ENCODE data around the gene GTF2H4. TPM values are rescaled to one million over a fixed set of nuclear protein-coding genes. Genes with fewer than 3 reads are reported as not detected.

Gene GTF2H4
- total RNA-seq, 1 donor from 2014 or later = 81.0 TPM

- DNase-seq (ENCODE audit: low spot score in 2 of 2) = no peak
- Histone ChIP-seq H3K27ac (no peak overlapping the region), H3K36me3 (no peaks in the 10 kb centered on the region), H3K4me1 (no peaks in the 10 kb centered on the region), H3K4me3 (no peak overlapping the region), H3K27me3 (no peaks in the 10 kb centered on the region), H3K9me3 (no peaks in the 10 kb centered on the region)
- TF ChIP-seq CTCF (IDR thresholded peaks at IDR 0.05) = no peak
- intact Hi-C loops (cut with DNase I) = no loop called here
Observed at GRCh38 chr6:30939473-30939872, 31.5 kb downstream of the GTF2H4 start.

- no peaks in the 10 kb centered on the region for H3K4me1 ChIP-seq
- no peak for TF ChIP-seq CTCF (IDR thresholded peaks at IDR 0.05)
- H3K27ac ChIP-seq = no peak within 1 kb of the TSS
- no peaks in the 10 kb centered on the region for H3K36me3 ChIP-seq
- H3K27me3 ChIP-seq = no peaks in the 10 kb centered on the region
- no peaks in the 10 kb centered on the region for H3K9me3 ChIP-seq
- DNase-seq (ENCODE audit: low spot score in 2 of 2) = no peak
- no peak within 1 kb of the TSS for H3K4me3 ChIP-seq
- intact Hi-C loops (cut with DNase I) = no loop called here
Observed at GRCh38 chr6:30940361-30940986, 32.5 kb downstream of the GTF2H4 start, which contains the start of gene MUCL3. Gene MUCL3 (plus strand): TSS chr6:30940973. CDS start chr6:30941000, 27 bp downstream.

GRCh38 chr6:30942338-30943060 is 34.5 kb downstream of the GTF2H4 start:
- Histone ChIP-seq H3K27me3 (no peaks in the 10 kb centered on the region), H3K4me3 (no peak overlapping the region), H3K4me1 (no peaks in the 10 kb centered on the region), H3K9me3 (no peaks in the 10 kb centered on the region), H3K27ac (no peak overlapping the region), H3K36me3 (no peaks in the 10 kb centered on the region)
- intact Hi-C loops (cut with DNase I) = no loop called here
- peak in 1 of 2 donors; percentile 67 for DNase-seq (ENCODE audit: low spot score in 2 of 2)
- peak in 1 of 3 experiments; percentile 27 for TF ChIP-seq CTCF (IDR thresholded peaks at IDR 0.05)

- Histone ChIP-seq H3K9me3 (no peaks in the 10 kb centered on the region), H3K27ac (no peak overlapping the region), H3K27me3 (no peaks in the 10 kb centered on the region), H3K4me1 (no peaks in the 10 kb centered on the region), H3K4me3 (no peak overlapping the region), H3K36me3 (no peaks in the 10 kb centered on the region)
- intact Hi-C loops (cut with DNase I) = no loop called here
- DNase-seq (ENCODE audit: low spot score in 2 of 2) = no peak
- TF ChIP-seq CTCF (IDR thresholded peaks at IDR 0.05) = no peak
Observed at GRCh38 chr6:30944051-30944450, 36.0 kb downstream of the GTF2H4 start.

GRCh38 chr6:30945281-30945680 is 37.3 kb downstream of the GTF2H4 start:
- Histone ChIP-seq H3K27ac (no peak overlapping the region), H3K27me3 (no peaks in the 10 kb centered on the region), H3K9me3 (no peaks in the 10 kb centered on the region), H3K4me3 (no peak overlapping the region), H3K36me3 (no peaks in the 10 kb centered on the region), H3K4me1 (no peaks in the 10 kb centered on the region)
- intact Hi-C loops (cut with DNase I) = no loop called here
- TF ChIP-seq CTCF (IDR thresholded peaks at IDR 0.05) = no peak
- DNase-seq (ENCODE audit: low spot score in 2 of 2) = no peak
